Bronchial epithelial cell (primary cell): ENCODE measurements around the gene HNRNPU. TPM values are rescaled to one million over a fixed set of nuclear protein-coding genes. Genes with fewer than 3 reads are reported as not detected.

Source experiments
- DNase-seq: peaks from one replicate; pipeline ENCODE4 v3.0.0-alpha.2; 2010; ENCODE audit warnings: low read depth
- FAIRE-seq: peaks from 2 replicates; lab custom pipeline; 2011; peaks lifted over from hg19 to GRCh38; lab: Jason Lieb, UNC
- H3K27me3 ChIP-seq: 2 replicates; pipeline ENCODE4 v1.5.1; 2011; ENCODE audit warnings: low read length; ENCODE audit not compliant: control insufficient read depth, insufficient read depth
- H3K36me3 ChIP-seq: 2 replicates; pipeline ENCODE4 v1.5.1; 2011; ENCODE audit warnings: low read length; ENCODE audit not compliant: control insufficient read depth, insufficient read depth
- H3K4me3 ChIP-seq: 2 replicates; pipeline ENCODE4 v1.5.1; 2011; ENCODE audit warnings: mild to moderate bottlenecking, low read depth, low read length, control low read depth
- total RNA-seq: library from RNA; depleted of rRNA; stranded (reverse); fragments of >200 nt; gene quantifications from 2 replicates; pipeline ENCODE4 v1.2.1, GENCODE V29; 2014
- TF ChIP-seq, protein P1 (sequence below): IDR thresholded peaks from 2 replicates; pipeline ENCODE4 v1.5.1; 2011; ENCODE audit warnings: mild to moderate bottlenecking, moderate library complexity, low read length, control low read depth, inconsistent platforms; ENCODE audit not compliant: insufficient read depth, severe bottlenecking

Gene HNRNPU
- total RNA-seq, 1 donor from 2014 or later: 259 TPM

DNA sequence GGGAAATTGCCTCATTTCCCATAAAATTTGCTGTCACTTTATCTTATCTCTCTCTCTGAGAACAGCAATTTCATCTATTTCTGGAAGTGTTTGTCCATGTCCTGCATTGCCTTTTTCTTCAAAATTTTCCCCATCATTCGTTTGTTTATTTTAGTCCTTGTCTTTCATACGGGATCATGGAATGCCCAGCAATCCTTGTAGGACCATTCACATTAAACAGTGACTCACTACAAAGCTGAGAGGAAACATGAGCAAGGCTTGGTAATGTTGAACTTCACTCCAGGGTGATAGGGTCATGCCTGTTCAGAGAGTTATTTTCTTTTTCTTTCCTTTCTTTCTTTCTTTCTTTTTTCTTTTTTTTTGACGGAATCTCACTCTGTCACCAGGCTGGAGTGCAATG is 32.2 kb upstream of the HNRNPU start:
- H3K36me3 ChIP-seq: no peaks in the 10 kb centered on the region
- H3K27me3 ChIP-seq: no peaks in the 10 kb centered on the region
- TF ChIP-seq, protein P1, sequence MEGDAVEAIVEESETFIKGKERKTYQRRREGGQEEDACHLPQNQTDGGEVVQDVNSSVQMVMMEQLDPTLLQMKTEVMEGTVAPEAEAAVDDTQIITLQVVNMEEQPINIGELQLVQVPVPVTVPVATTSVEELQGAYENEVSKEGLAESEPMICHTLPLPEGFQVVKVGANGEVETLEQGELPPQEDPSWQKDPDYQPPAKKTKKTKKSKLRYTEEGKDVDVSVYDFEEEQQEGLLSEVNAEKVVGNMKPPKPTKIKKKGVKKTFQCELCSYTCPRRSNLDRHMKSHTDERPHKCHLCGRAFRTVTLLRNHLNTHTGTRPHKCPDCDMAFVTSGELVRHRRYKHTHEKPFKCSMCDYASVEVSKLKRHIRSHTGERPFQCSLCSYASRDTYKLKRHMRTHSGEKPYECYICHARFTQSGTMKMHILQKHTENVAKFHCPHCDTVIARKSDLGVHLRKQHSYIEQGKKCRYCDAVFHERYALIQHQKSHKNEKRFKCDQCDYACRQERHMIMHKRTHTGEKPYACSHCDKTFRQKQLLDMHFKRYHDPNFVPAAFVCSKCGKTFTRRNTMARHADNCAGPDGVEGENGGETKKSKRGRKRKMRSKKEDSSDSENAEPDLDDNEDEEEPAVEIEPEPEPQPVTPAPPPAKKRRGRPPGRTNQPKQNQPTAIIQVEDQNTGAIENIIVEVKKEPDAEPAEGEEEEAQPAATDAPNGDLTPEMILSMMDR: no peak
- peak; percentile 52 for DNase-seq
- no peak for FAIRE-seq
- H3K4me3 ChIP-seq: no peak overlapping the region

DNA sequence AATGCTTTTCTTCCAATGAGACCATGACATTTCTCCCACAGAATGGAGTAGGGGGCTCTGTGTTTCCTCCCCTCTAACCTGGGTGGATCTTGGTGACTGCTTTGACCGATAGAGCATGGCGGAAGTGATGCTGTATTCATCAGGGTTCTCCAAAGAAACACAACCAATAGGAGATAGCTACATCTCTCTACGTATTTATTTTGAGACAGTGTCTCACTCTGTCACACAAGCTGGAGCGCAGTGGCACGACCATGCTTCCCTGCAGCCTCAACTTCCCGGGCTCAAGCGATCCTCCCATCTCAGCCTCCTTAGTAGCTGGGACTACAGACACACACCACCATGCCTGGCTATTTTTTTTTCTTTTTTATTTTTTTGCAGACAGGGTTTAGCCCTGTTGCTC is 29.5 kb upstream of the HNRNPU start:
- Histone ChIP-seq H3K4me3 (no peak overlapping the region), H3K36me3 (no peaks in the 10 kb centered on the region), H3K27me3 (no peaks in the 10 kb centered on the region)
- no peak for FAIRE-seq
- DNase-seq: no peak
- TF ChIP-seq, protein P1: no peak

DNA sequence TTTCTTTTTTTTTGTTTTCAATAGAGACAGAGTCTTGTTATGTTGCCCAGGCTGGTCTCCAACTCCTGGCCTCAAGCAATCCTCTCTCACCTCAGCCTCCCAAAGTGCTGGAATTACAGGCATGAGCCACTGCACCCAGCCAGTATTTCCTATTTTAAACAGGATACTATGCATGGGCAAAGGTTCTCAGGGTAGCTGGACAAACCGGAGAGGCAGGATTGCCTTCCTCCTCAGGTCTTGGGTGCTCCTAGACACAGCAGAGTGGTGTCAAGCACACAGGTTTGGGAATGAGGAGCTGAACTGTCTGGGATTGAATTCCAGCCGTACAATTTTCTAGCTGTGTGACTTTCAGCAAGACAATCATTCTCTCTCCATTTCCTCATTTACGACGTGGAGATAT is 22.9 kb upstream of the HNRNPU start:
- H3K27me3 ChIP-seq: no peaks in the 10 kb centered on the region
- FAIRE-seq (no peak), DNase-seq (peak; percentile 10)
- no peak overlapping the region for H3K4me3 ChIP-seq
- TF ChIP-seq, protein P1: no peak
- H3K36me3 ChIP-seq: no peaks in the 10 kb centered on the region

DNA sequence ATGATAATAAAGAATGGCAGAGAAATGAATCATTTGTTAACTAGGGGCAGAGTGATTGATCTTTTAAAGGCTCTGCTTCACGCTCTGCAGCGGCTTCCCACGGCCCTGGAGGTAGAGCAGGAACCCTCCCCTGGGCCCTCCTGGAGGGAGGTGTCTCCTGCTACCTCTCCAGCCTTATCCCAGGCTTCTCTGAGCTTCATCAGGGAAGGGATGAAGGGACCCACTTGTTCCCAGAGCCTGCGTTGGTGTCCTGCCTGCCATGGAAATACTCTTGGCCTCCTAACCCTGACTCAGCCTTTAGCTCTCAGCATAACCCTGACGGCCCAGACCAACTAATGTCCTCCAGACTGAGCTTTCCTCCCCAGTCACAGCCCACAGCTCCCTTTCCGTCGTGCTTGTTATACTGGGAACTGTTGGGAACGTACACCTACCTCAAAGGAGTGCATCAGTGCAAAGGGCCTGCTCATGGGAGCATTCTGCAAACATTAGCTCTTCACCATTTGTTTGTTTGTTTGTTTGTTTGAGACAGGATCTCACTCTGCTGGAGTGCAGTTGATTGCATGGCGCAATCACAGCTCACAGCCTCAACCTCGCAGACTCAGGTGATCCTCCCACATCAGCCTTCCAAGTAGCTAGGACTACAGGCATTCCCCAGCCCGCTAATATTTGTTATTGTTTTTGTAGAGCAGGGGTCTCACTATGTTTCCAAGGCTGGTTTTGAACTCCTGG is 17.4 kb upstream of the HNRNPU start:
- Histone ChIP-seq H3K4me3 (no peak overlapping the region), H3K27me3 (no peaks in the 10 kb centered on the region), H3K36me3 (no peaks in the 10 kb centered on the region)
- TF ChIP-seq, protein P1: no peak
- DNase-seq: no peak
- no peak for FAIRE-seq

DNA sequence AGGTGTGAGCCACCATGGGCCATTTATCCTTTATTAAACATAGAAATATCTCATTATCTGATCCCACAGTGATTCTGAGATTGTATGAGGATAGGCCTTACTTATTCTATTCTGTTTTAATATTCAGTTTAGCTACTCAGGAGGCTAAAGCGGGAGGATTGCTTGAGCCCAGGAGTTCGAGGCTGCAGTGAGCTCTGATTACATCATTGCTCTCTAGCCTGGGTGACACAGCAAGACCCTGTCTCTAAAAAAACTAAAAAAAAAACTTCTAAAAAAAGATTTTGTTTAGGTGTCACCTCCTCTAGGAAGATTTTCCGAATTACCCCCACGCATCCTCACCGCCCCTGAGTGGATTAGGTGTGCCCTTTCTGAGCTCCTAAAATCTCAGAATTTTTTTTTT is 14.3 kb upstream of the HNRNPU start:
- DNase-seq (no peak), FAIRE-seq (no peak)
- no peak overlapping the region for H3K4me3 ChIP-seq
- no peaks in the 10 kb centered on the region for H3K27me3 ChIP-seq
- no peaks in the 10 kb centered on the region for H3K36me3 ChIP-seq
- TF ChIP-seq, protein P1: no peak
